HG03175 (cell line): Measurements from ENCODE around the gene ZNF2.
"Not testable (repeated sequence)": the region's sequence is repeated elsewhere in the genome, so short reads cannot be mapped to it uniquely, and the experiment has no call there.

Source experiments
- ATAC-seq: cut with Tn5 transposase; IDR thresholded peaks from one replicate; pipeline ENCODE4 v1.9.1; 2021; ENCODE audit warnings: mild to moderate bottlenecking, moderate library complexity; ENCODE audit not compliant: unreplicated experiment

The ZNF2 gene

GRCh38 chr2:95165371-95166064, at the start of gene ZNF2:
TSS of gene ZNF2 (plus strand) at chr2:95165809. CDS start at chr2:95176227, 10,418 bp downstream.
- peak; percentile 93 for ATAC-seq

- peak; percentile 2 for ATAC-seq
These were observed 44.6 kb upstream of the ZNF2 start for GRCh38 chr2:95121093-95121406.

- ATAC-seq, result peak; percentile 93
These were observed 44.0 kb upstream of the ZNF2 start, which contains the start of gene MRPS5 for GRCh38 chr2:95121407-95122196. TSS of gene MRPS5 (minus strand) at chr2:95121808. CDS start at chr2:95121791, 17 bp downstream.

- ATAC-seq, result peak; percentile 6
These were observed 43.4 kb upstream of the ZNF2 start for GRCh38 chr2:95122197-95122551.

GRCh38 chr2:95138702-95139101, 26.9 kb upstream of the ZNF2 start:
- no peak for ATAC-seq

- no peak for ATAC-seq
These were observed 21.8 kb upstream of the ZNF2 start for GRCh38 chr2:95143838-95144237.

- ATAC-seq, result no peak
These were observed 16.1 kb upstream of the ZNF2 start for GRCh38 chr2:95149397-95149984.

- no peak for ATAC-seq
These were observed 7.2 kb upstream of the ZNF2 start for GRCh38 chr2:95158441-95158840.

GRCh38 chr2:95158891-95159619, 6.6 kb upstream of the ZNF2 start:
- ATAC-seq, result peak; percentile 57

- peak; percentile 91 for ATAC-seq
These were observed 5.7 kb upstream of the ZNF2 start, which contains the start of gene ZNF514 for GRCh38 chr2:95159690-95160449. TSS of gene ZNF514 (minus strand) at chr2:95159848. CDS start at chr2:95153253, 6,595 bp downstream.

GRCh38 chr2:95165030-95165370, 609 bp upstream of the ZNF2 start:
- ATAC-seq, result peak; percentile 6

GRCh38 chr2:95166065-95166763, 605 bp downstream of the ZNF2 start:
- no peak for ATAC-seq

- ATAC-seq, result no peak
These were observed 6.3 kb downstream of the ZNF2 start for GRCh38 chr2:95171902-95172301.

GRCh38 chr2:95174031-95174542, 8.5 kb downstream of the ZNF2 start:
- ATAC-seq, result no peak

GRCh38 chr2:95179451-95179850, 13.8 kb downstream of the ZNF2 start:
- ATAC-seq, result no peak

GRCh38 chr2:95181774-95182173, 16.2 kb downstream of the ZNF2 start:
- no peak for ATAC-seq

- no peak for ATAC-seq
These were observed 19.6 kb downstream of the ZNF2 start for GRCh38 chr2:95185197-95185596.

- no peak for ATAC-seq
These were observed 20.4 kb downstream of the ZNF2 start for GRCh38 chr2:95185973-95186372.

- ATAC-seq, result not testable (repeated sequence)
These were observed 27.3 kb downstream of the ZNF2 start for GRCh38 chr2:95192956-95193355.

- ATAC-seq, result no peak
These were observed 38.3 kb downstream of the ZNF2 start for GRCh38 chr2:95203911-95204310.
